ENCODE data around the gene PITPNM3.
A peak's percentile ranks its signal among the peaks of the same experiment; 100 is the strongest.

The PITPNM3 gene

GRCh38 chr17:6435968-6436367 lies 120.4 kb downstream of the PITPNM3 start:
- H3K4me3 ChIP-seq (ENCODE audit: low read depth, low read length) = no peak overlapping the region
- TF ChIP-seq CTCF (IDR thresholded peaks at IDR 0.05; ENCODE audit: insufficient read depth, low read length, missing control alignments) = peak; percentile 87
- ChIA-PET CTCF (interaction anchor here (0.6 to 4.8 kb wide), 25 partner anchors 9 to 1188 kb away, joined by 3 to 41 read pairs (median 4); partner anchors contain the start of genes C1QBP and PIMREG), POLR2A (interaction anchor here (0.5 kb wide), 1 partner anchor 20 kb away, joined by 3 read pairs; no protein-coding TSS in a partner anchor)
- no peak for DNase-seq (ENCODE audit: low read depth, low spot score)

GRCh38 chr17:6435051-6435450 lies 121.3 kb downstream of the PITPNM3 start, which contains the start of gene AIPL1:
AIPL1 (minus strand) TSS chr17:6435121; CDS start chr17:6435104, 17 bp downstream.
- ChIA-PET POLR2A (no interaction called here), CTCF (interaction anchor here (0.7 to 4.8 kb wide), 16 partner anchors 10 to 1187 kb away, joined by 3 to 41 read pairs (median 6); partner anchors contain the start of genes C1QBP and PIMREG)
- DNase-seq (ENCODE audit: low read depth, low spot score) = no peak
- TF ChIP-seq CTCF (IDR thresholded peaks at IDR 0.05; ENCODE audit: insufficient read depth, low read length, missing control alignments) = no peak
- H3K4me3 ChIP-seq (ENCODE audit: low read depth, low read length) = no peak within 1 kb of the TSS

- CTCF ChIA-PET = interaction anchor here (0.9 to 1.4 kb wide), 4 partner anchors 10 to 845 kb away, joined by 3 to 4 read pairs (median 4); no protein-coding TSS in a partner anchor
- TF ChIP-seq CTCF (IDR thresholded peaks at IDR 0.05; ENCODE audit: insufficient read depth, low read length, missing control alignments) = peak; percentile 1
- no peak for DNase-seq (ENCODE audit: low read depth, low spot score)
These were observed 125.6 kb downstream of the PITPNM3 start for GRCh38 chr17:6430769-6431168.

GRCh38 chr17:6429266-6429665 lies 127.1 kb downstream of the PITPNM3 start:
- ChIA-PET POLR2A (no interaction called here), CTCF (interaction anchor here (0.7 to 19.7 kb wide), 5 partner anchors 12 to 871 kb away, joined by 3 to 280 read pairs (median 5); no protein-coding TSS in a partner anchor)
- no peak for DNase-seq (ENCODE audit: low read depth, low spot score)
- H3K4me3 ChIP-seq (ENCODE audit: low read depth, low read length) = no peak overlapping the region
- TF ChIP-seq CTCF (IDR thresholded peaks at IDR 0.05; ENCODE audit: insufficient read depth, low read length, missing control alignments) = no peak

More at GRCh38 chr17:6430769-6431168, 125.6 kb downstream of the PITPNM3 start:
- H3K4me3 ChIP-seq (ENCODE audit: low read depth, low read length) = no peak overlapping the region
- POLR2A ChIA-PET = no interaction called here

GRCh38 chr17:6428207-6428965 lies 128.0 kb downstream of the PITPNM3 start:
- ChIA-PET POLR2A (no interaction called here), CTCF (interaction anchor here (0.7 to 19.7 kb wide), 9 partner anchors 8 to 843 kb away, joined by 3 to 280 read pairs (median 4); no protein-coding TSS in a partner anchor)
- DNase-seq (ENCODE audit: low read depth, low spot score) = no peak
- no peak overlapping the region for H3K4me3 ChIP-seq (ENCODE audit: low read depth, low read length)
- no peak for TF ChIP-seq CTCF (IDR thresholded peaks at IDR 0.05; ENCODE audit: insufficient read depth, low read length, missing control alignments)

- ChIA-PET POLR2A (no interaction called here), CTCF (interaction anchor here (0.6 to 19.7 kb wide), 8 partner anchors 9 to 841 kb away, joined by 3 to 280 read pairs (median 4); no protein-coding TSS in a partner anchor)
- TF ChIP-seq CTCF (IDR thresholded peaks at IDR 0.05; ENCODE audit: insufficient read depth, low read length, missing control alignments) = no peak
- DNase-seq (ENCODE audit: low read depth, low spot score) = no peak
- no peak overlapping the region for H3K4me3 ChIP-seq (ENCODE audit: low read depth, low read length)
These were observed 129.0 kb downstream of the PITPNM3 start for GRCh38 chr17:6427279-6427781.
